HG03439 (cell line): ENCODE data around the gene KDF1.
"Not testable (repeated sequence)": the region's sequence is repeated elsewhere in the genome, so short reads cannot be mapped to it uniquely, and the experiment has no call there.

Experiments used
- ATAC-seq: cut with Tn5 transposase; IDR thresholded peaks from one replicate; pipeline ENCODE4 v1.9.1; 2021; ENCODE audit warnings: mild to moderate bottlenecking, moderate library complexity; ENCODE audit not compliant: unreplicated experiment

KDF1 gene

DNA sequence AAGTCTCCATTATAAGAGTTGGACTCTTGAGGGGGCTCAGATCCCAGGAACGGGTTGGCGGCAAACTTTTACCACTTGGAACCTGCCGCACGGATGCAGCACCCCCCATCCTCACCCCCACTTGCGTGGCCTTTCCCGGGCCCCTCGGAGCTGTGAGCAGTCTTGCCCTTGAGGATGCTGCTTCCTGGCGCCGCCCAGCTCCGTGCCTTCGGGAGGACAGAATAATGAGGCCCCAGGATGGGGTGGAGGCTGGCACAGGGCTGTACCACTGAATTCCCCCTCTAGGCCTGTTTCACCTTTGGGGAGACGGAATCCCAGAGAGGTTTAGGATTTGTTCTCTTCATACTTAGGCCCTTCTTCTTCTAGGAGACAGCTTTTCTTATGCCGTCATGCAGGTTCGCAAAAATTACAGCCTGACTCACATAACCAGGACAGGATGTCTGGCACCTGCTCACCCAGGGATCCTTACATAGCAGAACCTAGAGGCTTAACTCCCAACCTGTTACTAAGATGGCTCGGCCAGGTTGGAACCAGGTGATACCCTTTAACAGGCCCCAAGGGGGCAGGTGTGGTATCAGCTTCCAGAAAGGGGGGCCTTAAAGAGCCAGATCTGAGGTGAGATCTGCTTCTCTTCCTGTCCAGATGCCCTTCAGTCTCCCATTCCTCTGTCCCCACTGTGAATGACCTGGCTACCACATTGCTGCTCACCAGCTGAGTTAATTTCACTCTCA is 34.7 kb upstream of the KDF1 start:
- ATAC-seq, result no peak

DNA sequence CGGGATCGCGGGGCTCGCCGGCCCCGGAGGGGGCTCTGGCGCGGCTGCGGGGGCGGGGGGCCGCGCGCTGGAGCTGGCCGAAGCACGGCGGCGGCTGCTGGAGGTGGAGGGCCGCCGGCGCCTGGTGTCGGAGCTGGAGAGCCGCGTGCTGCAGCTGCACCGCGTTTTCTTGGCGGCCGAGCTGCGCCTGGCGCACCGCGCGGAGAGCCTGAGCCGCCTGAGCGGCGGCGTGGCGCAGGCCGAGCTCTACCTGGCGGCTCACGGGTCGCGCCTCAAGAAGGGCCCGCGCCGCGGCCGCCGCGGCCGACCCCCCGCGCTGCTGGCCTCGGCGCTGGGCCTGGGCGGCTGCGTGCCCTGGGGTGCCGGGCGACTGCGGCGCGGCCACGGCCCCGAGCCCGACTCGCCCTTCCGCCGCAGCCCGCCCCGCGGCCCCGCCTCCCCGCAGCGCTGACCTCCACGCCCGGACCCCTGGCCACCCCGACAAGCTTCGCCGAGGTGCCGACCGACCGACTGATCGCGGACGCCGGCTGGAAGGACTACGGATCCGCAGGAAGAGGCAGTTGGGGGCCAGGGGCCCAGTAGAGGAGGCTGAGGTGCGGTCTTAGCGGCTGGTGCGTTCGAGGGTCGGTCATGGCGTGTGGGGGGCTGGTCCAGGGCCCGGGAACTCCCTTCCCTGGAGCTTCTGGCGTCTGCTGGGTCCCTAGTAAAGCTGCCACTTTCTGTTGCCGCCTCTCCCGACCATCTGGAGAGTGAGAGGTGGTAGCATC is 33.9 kb upstream of the KDF1 start:
- ATAC-seq, result no peak

DNA sequence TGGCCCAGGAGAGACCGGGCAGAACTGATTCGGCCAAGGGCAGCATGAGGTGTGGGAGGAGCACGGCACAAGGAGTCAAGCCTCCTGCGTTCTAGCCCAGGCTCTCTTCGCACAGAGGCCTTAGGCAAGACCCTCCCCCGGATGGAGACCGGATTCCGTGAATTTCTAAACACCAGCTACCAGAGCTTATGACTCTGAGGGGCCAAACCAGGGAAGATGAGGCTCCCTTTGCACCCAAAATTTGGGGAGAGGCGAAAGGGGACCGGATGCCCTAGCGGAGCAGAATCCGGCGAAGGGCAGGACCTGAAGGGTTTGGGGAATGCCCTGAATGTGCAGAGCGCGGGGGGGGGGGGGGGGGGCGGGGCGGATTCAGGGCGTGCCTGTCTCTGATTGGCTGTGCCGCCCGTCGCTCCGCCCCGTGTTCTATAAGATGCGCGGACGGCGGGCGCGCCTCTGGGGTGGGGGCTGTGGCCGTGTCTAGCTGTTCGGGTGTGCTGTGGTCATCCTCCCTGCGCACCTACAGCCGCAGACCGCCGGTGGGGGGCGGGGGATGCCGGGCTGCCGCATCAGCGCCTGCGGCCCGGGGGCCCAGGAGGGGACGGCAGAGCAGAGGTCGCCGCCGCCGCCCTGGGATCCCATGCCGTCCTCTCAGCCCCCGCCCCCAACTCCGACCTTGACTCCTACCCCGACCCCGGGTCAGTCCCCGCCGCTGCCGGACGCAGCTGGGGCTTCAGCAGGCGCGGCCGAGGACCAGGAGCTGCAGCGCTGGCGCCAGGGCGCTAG is 33.2 kb upstream of the KDF1 start, which contains the start of gene TRNP1:
Gene TRNP1, plus strand, starts transcription at position 456 of the 783 bp plus-strand sequence. Its CDS starts 95 bp downstream, at position 551.
- ATAC-seq, result no peak

DNA sequence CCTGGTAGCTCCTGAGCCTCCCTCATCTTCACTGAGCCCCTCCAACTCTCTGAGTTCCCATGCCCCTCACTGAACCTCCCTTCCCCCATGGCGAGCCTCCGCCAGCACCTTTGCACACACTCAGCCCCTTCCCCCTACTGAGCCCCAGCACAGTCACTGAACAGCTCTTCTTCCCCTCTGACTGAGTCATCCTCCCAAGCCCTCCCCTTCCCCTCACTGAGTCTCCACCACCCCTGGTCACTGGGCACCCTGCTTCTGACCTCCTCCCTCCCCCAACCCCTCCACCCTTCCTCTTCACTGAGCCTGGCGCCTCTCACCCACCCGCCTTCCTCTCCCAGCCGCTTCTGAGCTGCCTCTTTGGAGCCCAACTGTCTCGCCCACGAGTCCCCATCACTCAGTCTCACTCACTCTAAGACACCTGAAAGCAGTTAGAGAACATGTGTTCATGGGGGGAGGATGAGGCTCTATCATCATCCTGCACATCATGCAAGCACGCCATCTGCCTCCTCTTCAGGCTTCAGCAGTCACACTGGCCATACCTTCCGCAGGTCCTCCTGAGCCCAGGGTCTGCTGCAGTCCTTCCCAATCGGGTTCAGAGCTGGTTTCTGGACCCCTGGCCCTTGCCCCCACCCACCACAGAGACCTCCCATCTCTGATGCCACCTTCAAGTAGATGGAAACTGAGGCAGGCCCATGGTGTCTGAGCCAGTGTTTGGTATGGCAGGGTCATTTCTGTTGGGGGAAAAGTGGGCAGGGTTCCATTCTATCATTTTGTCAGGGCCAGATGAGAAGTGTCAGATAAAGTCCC is 31.2 kb upstream of the KDF1 start:
- no peak for ATAC-seq

DNA sequence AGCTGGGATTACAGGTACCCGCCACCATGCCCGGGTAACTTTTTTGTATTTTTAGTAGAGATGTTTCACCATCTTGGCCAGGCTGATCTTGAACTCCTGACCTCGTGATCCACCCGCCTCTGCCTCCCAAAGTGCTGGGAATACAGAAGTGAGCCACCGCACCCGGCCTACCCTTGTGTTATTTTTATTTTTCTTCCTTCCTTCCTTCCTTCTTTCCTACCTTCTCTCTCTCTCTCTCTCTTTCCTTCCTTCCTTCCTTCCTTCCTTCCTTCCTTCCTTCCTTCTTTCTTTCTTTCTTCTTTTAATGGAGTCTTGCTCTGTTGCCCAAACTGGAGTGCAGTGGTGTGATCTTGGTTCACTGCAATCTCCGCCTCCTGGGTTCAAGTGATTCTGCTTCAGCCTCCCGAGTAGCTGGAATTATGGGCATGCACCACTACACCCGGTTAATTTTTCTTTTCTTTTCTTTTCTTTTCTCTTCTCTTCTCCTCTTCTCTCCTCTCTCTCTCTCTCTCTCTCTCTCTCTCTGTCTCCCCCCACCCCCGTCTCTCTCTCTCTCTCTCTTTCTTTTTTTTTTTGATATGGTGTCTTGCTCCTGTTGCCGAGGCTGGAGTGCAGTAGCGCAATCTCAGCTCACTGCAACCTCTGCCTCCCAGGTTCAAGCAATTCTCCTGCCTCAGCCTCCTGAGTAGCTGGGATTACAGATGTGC is 29.3 kb upstream of the KDF1 start:
- ATAC-seq, result not testable (repeated sequence)

DNA sequence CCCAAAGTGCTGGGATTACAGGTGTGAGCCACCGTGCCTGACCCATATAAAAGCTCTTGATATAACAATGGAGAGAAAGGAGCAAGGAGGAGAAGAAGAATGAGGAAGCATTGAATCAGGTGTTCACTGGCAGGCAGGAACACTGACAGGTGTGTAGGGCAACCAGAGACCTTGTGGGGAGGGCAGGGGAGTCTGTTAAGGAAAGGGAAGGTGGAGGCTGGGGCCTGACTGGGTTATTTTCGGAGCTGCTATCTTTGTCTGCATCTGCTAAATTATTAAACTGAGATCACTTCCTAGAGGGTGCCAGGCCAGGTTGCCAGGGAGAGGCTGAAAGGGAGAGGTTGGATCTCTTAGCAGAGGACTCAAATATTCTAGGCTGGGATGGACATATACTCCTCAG is 26.4 kb upstream of the KDF1 start:
- no peak for ATAC-seq

DNA sequence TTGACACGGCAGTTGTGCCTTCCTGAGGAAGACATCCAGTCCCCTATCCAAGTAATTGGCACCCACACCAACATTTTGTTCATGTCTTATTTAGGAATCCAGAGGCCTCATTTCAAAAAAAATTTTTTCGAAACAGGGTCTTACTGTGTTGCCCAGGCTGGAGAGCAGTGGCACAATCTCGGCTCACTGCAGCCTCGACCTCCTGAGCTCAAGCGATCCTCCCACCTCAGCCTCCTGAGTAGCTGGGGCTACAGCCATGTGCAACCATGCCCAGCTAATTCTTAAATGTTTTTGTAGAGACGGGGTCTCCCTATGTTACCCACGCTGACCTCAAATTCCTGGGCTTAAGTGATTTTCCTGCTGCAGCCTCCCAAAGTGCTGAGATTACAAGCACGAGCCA is 24.0 kb upstream of the KDF1 start:
- ATAC-seq, result no peak

DNA sequence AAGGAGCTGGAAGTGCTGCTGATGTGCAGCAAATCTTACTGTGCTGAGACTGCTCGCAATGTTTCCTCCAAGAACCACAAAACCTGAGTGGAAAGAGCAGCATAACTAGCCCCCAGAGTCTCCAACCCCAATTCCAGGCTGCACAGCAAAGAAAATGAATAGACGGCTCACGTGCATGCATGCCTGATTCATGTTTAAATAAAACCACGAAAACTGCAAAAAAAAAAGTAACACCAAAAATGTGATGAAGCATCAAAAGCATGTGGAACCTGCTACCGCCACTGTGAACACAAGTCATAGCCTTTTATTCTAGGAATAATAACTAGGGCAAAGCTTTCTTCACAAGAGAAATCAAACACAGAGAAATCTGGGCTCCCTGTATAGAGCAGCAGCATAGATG is 23.6 kb upstream of the KDF1 start:
- ATAC-seq, result no peak

DNA sequence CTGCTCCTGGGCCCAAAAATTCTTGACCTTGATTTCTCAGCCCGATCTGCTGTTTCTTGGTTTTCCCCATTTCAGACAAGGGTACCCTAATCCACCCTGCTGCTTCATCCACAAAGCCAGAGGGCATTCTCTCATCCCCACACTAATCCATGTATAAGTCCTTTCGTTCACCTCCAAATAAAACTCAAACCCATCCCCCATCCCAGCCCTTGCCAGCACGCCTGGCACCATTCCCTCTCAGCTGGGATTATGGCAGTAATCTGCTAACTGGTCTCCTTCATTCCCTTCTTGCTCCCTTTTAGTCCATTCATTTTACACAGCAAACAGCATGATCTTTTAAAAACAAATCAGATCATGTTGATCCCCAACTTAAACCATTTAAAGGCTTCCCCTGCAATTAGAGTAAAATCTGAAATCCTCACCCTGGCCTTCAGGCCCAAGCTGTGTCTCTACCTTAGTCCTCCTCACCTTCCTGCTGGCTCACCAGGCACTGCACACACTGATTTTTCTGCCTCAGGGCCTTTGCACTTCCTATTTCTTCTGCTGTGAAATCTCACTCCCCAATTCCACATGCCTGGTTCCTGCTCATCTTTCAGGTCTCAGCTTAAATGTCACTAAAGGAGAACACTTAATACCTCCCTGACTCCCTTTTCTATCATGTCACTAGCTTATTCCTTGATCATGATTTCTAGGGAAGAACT is 21.0 kb upstream of the KDF1 start:
- ATAC-seq, result no peak

DNA sequence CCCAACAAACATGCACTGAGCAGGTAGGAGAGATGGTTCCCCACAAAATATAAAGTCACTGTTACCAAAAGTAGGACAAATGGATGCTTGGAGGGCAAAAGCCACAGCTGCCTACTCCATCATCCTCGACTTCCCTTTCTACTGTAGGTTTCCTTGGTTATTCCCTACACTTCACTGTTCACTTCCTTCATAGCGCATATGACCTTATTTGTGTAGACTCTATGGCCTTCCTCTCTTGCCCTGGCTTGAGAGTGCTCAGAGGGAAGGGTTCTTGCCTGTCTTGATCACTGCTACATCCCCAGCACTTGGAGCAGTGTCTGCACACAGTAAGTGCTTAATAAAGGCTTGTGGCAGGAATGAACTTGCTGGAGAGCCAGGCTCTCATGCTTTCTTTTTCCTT is 18.6 kb upstream of the KDF1 start:
- no peak for ATAC-seq

DNA sequence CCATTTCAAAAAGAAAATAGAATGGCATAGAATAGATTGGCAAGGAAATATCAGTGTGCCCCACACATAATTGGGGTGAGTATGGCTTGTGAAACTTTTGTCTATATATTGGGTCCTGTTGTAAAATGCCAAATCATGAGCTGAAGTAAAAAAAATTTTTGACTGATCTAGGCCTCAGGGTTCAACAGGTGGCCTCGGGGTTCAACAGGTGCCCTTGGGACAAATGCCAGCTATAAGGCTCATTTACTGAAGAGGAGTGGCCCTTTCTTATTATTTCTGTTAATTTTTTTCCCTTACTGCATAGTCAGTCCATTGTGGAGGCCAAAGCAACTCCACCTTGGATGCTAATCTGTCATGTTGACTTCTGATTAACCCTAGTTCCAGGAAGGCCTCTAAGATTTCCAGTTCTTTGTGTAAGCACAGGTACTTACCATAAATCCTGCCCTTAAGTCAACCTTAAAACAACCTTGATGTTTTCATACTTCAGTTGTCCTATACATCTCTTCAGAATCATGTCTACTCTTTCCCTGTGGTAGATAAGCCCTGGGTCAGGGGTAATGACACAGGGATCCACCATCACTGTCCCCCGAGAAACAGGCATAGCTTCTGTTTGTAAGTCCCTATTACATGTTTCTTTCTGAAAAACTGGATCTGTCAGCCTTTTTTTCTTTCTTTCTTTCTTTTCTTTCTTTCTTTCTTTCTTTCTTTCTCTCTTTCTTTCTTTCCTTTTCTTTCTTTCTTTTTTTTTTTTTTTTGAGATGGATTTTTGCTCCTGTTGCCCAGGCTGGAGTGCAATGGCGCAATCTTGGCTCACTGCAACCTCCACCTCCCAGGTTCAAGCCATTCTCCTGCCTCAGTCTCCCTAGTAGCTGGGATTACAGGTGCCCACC is 16.6 kb upstream of the KDF1 start:
- ATAC-seq, result no peak

DNA sequence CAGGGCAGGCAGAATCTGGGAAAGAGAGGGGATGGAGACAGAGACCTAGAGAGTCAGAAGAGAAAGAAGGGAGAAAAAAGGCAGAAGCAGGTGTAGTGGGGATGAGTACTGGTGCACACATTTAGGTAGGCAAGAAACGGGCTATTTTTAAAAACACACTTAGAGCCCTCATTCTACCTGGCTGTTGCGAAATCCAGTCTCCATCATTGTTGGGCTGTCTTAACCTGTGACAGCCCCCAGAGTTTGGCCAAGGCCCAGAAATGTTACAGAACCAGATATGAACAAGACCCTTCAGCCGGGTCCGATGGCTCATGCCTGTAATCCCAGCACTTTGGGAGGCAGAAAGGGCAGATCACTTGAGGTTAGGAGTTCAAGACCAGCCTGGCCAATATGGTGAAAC is 12.6 kb upstream of the KDF1 start:
- ATAC-seq, result no peak

DNA sequence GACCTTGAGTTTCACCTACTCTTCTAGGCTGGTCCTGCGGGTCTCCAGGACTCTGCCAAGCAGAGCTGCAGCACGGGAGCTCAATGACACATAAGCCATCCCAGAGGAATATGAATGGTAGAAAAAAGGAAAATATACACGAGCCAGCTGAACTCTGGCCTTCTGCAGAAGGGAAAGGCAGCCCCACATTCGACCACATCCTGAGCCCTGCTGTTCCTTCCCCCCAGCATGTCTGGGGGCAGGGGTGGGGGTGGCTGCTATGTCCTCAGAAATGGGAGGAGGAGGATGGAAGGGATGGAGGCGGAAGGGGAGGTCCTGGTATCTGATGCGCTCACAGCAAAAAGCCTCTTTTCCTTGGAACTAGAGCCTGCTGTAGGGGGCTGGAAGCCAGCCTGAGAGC is 12.1 kb upstream of the KDF1 start:
- no peak for ATAC-seq

DNA sequence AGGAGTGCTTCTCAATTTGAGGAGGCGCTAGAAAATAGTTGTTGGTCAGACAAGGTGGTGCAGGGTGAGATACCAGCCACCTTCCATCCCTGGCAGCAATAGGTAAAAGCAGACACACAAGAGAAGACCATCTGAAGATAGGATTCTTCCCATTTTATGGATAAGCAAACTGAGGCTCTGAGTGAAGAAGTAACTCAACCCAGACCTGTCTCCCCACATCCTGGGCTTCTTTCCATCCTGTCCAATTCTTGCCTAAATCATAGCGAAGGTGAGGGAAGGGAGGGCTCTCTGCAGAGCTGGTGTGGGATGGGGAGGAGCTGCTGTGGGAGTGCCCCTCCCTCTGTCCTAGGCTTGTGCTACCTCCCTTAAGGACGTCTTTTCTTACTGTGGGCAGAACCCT is 11.3 kb upstream of the KDF1 start:
- ATAC-seq, result no peak

DNA sequence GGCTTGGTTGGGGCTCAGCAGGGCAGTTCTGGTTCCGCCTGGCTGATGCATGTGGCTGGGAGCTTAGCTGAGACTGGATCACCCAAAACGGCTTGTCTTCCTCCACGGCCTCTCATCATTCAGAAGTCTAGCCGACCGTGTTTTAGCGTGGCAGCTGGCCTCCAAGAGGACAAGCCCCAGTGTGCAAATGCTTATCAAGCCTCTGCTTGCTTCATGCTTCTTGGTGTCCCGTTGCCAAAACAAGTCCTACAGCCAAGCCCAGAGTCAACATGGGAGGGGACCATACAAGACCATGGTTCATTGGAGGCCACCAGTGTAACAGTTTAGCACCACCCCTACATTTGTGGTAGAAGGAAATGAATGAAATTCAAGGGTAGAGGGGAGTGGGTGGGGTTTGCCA is 10.5 kb upstream of the KDF1 start:
- ATAC-seq, result no peak

DNA sequence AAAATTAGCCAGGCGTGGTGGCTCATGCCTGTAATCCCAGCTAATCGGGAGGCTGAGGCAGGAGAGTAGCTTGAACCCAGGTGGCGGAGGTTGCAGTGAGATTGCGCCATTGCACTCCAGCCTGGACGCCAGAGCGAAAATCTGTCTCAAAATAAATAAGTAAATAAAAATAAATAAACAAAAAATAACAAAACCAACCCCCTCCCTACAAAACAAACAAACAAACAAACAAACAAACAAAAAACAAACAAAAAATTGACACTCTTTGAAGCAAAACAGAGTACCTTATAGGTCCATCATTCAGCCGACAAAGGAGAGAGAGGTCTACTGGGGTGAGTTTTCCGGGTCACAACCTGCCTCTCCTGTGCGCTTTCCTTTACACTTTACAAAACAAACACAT is 5.4 kb upstream of the KDF1 start:
- ATAC-seq, result no peak

DNA sequence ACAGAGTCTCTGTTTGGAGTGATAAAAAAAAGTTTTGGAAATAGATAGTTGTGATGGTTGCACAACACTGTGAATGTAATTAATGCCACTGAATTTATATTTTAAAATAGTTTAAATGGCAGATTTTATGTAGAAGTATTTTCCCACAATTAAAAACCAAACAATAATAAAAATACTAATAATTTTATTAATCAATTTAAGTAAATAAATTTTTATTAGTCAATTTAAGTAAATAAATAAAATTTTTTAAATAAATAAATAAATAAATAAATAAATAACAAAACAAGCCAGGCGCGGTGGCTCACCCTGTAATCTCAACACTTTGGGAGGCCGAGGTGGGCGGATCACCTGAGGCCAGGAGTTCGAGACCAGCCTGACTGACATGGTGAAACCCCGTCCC is 4.9 kb upstream of the KDF1 start:
- ATAC-seq, result no peak

DNA sequence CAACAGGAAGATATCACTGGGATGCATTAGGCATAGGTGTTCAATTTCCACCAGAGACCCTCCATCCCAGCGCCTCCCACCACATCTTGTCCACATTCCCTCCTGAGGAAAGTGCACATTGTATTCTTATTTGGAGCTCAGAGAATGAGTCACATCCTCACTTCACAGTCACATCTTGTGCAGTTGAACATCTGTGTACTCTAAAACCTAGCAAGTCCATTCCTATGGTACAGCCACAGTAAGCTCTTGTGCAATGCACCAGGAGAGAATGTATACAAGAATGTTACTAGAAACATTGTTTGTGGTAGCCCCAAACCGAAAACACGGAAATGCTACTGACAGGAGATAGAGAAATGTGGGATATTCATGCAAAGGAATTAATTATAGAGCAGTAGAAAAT is 1.6 kb upstream of the KDF1 start:
- no peak for ATAC-seq

DNA sequence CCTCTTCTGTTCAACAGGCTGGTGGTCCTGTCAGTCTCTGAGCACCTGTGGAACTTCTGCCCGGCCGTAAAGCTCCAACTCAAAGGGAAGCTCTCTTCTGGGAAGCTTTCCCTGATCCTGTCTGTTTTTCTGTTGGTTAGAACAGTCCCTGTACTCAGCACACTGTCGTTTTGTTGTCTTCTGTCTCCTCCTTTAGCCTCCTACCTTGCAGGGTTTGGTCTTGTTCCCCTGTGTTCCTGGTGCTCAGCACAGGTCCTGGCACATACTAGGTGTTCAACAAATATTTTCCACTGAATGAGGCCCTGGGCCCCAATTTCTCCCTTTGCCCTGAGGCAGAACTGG is 328 bp upstream of the KDF1 start:
- ATAC-seq, result no peak
